ENCODE results near the gene KAZN. TPM values are rescaled to one million over a fixed set of nuclear protein-coding genes. Genes with fewer than 3 reads are reported as not detected.

KAZN gene
- total RNA-seq, 6 experiments from 2014 or later = 13.1 to 22.3 (median 20.7) TPM

DNA sequence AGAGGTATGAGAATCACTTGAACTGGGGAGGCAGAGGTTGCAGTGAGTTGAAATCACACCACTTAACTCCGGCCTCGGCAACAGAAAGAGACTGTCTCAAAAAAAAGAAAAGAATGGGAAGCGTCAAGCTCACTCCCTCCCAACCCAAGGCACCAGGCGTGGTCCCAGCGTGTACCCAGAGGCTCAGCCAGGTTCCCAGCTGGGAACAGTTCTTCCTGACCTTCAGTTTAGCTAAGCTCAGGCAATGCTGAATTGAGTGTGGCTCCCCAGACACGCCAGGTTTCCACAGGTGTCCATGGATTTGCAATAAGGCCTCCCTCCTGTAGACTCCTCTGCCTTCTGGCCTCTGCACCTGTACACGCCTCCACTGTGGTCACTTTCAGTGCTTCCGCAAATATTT is 414.3 kb downstream of the KAZN start:
- no peak for TF ChIP-seq CTCF (IDR thresholded peaks at IDR 0.05)
- H3K27me3 Mint-ChIP-seq (ENCODE audit: insufficient read depth) = peaks cover 2% of the 10 kb centered on the region
- H3K4me1 Mint-ChIP-seq (ENCODE audit: low read depth) = 0 out of 2 replicates have a peak, but pooled peaks cover 5% of the 10 kb centered on the region
- no peak overlapping the region for H3K4me3 Mint-ChIP-seq
- H3K9me3 Mint-ChIP-seq = no peaks in the 10 kb centered on the region; the same call in 1 of the 2 replicates
- H3K36me3 Mint-ChIP-seq (ENCODE audit: low read depth) = peaks cover 14% of the 10 kb centered on the region
- H3K27ac Mint-ChIP-seq = no peak overlapping the region
- no peak for DNase-seq

DNA sequence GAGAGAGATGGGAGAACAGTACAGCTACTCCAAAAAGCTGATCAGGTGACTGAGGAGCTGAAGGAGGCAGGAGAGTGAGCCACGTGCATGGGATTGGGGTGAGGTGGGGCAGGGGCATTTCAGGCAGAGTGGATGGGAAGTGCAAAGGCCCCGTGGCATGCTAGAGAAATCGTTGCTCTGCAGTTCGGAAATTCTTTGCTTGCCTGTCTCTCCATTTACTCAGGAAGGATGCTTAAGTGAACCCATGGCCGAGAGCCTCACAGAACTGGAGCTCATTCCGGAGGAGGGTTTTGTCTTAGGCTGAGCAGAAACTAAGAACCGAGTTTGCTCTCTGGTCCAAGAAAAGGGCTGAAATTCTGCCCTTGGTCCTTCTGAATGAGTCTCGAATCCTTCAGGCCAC is 415.3 kb downstream of the KAZN start:
- H3K9me3 Mint-ChIP-seq = no peaks in the 10 kb centered on the region; the same call in 1 of the 2 replicates
- no peak for DNase-seq
- peaks cover 14% of the 10 kb centered on the region for H3K36me3 Mint-ChIP-seq (ENCODE audit: low read depth)
- no peak overlapping the region for H3K27ac Mint-ChIP-seq
- TF ChIP-seq CTCF (IDR thresholded peaks at IDR 0.05) = no peak
- H3K4me3 Mint-ChIP-seq = no peak overlapping the region
- H3K4me1 Mint-ChIP-seq (ENCODE audit: low read depth) = 0 out of 2 replicates have a peak, but pooled peaks cover under 1% of the 10 kb centered on the region
- peaks cover 2% of the 10 kb centered on the region for H3K27me3 Mint-ChIP-seq (ENCODE audit: insufficient read depth)

DNA sequence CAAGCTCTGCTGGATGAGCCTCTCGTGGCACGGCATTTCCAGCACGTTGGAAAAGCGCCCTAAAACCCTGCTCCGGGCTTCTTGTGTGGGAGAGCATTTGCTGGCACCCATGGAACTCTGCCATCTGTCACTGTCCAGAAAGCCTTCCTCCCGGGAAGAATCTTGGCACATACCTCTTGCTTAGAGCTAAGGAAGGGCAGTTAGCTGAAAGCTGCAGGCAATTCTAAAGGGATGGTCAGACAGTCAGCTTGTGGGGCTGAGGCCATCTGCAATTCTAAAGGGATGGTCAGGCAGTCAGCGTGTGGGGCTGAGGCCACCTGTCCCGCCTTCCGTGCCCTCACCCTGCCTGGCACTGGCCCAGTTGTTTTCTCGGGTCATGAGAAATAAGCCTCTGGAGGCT is 416.0 kb downstream of the KAZN start:
- no peak for TF ChIP-seq CTCF (IDR thresholded peaks at IDR 0.05)
- Mint-ChIP-seq H3K4me1 (ENCODE audit: low read depth) (no peaks in the 10 kb centered on the region), H3K36me3 (ENCODE audit: low read depth) (peaks cover 11% of the 10 kb centered on the region), H3K27ac (no peak overlapping the region), H3K27me3 (ENCODE audit: insufficient read depth) (peaks cover 2% of the 10 kb centered on the region), H3K4me3 (no peak overlapping the region), H3K9me3 (no peaks in the 10 kb centered on the region; the same call in 1 of the 2 replicates)
- no peak for DNase-seq

- Mint-ChIP-seq H3K9me3 (no peaks in the 10 kb centered on the region), H3K27me3 (ENCODE audit: insufficient read depth) (peaks cover 2% of the 10 kb centered on the region), H3K27ac (no peak overlapping the region), H3K36me3 (ENCODE audit: low read depth) (no peaks in the 10 kb centered on the region), H3K4me1 (ENCODE audit: low read depth) (no peaks in the 10 kb centered on the region), H3K4me3 (no peak overlapping the region)
- no peak for DNase-seq
- TF ChIP-seq CTCF (IDR thresholded peaks at IDR 0.05) = no peak
These were observed 417.5 kb downstream of the KAZN start for GRCh38 chr1:15016001-15016400.

GRCh38 chr1:15016526-15016925 is 418.0 kb downstream of the KAZN start:
- Mint-ChIP-seq H3K27me3 (ENCODE audit: insufficient read depth) (peaks cover 2% of the 10 kb centered on the region), H3K36me3 (ENCODE audit: low read depth) (no peaks in the 10 kb centered on the region), H3K27ac (no peak overlapping the region), H3K9me3 (no peaks in the 10 kb centered on the region), H3K4me3 (no peak overlapping the region), H3K4me1 (ENCODE audit: low read depth) (no peaks in the 10 kb centered on the region)
- no peak for DNase-seq
- TF ChIP-seq CTCF (IDR thresholded peaks at IDR 0.05) = no peak

DNA sequence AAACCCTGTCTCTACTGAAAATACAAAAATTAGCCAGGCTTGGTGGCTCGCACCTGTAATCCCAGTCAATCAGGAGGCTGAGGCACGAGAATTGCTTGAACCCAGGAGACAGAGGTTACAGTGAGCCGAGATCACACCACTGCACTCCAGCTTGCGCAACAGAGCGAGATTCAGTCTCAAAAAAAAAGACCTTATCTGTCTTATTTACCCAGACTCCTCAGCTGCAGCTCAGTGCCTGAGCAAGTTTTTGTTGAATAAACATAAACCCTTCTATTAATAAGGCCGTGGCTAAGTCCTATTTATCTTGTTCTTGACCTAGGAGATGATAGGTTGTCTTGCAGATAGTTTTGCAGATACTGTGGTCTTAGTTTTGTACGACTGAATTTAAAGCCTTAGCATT is 418.6 kb downstream of the KAZN start:
- DNase-seq = no peak
- Mint-ChIP-seq H3K27me3 (ENCODE audit: insufficient read depth) (peaks cover 2% of the 10 kb centered on the region), H3K9me3 (no peaks in the 10 kb centered on the region), H3K27ac (no peak overlapping the region), H3K4me3 (no peak overlapping the region), H3K36me3 (ENCODE audit: low read depth) (no peaks in the 10 kb centered on the region), H3K4me1 (ENCODE audit: low read depth) (no peaks in the 10 kb centered on the region)
- no peak for TF ChIP-seq CTCF (IDR thresholded peaks at IDR 0.05)

Data from HFFc6 (cell line).